Ovary (tissue), 9 donors: ENCODE data around the gene FAM217A. TPM values are rescaled to one million over a fixed set of nuclear protein-coding genes. Genes with fewer than 3 reads are reported as not detected.

Experiments used
- DNase-seq, 5 donors: peaks; one replicate each; pipeline ENCODE4 v3.0.0-alpha.2; 2019 to 2020
- H3K27ac ChIP-seq, 2 donors: fragments of 200-600 bp; one replicate each; pipeline versions ENCODE4 v1.5.1 to v1.8.0; 2019 to 2022
- H3K27me3 ChIP-seq: fragments of 200-600 bp; one replicate; pipeline ENCODE4 v1.8.0; 2022
- H3K36me3 ChIP-seq: fragments of 200-600 bp; sonication (generic); one replicate; pipeline ENCODE4 v1.5.1; 2019
- H3K4me1 ChIP-seq: one replicate; pipeline ENCODE4 v1.8.1; 2013; ENCODE audit warnings: mild to moderate bottlenecking, moderate library complexity; ENCODE audit not compliant: insufficient read depth
- H3K4me3 ChIP-seq: fragments of 200-600 bp; sonication (generic); one replicate; pipeline ENCODE4 v1.5.1; 2017
- H3K9me3 ChIP-seq, 2 donors: fragments of 200-600 bp in 1 of 2; sonication (generic) in 1 of 2; one replicate each; pipeline versions ENCODE4 v1.5.1 to v1.8.1; 2013 to 2019; ENCODE audit warnings: mild to moderate bottlenecking in 1 of 2, moderate library complexity in 1 of 2
- EP300 ChIP-seq: sonication (generic); formaldehyde crosslinking; IDR thresholded peaks from one replicate; pipeline ENCODE4 v1.6.1; 2017; ENCODE audit warnings: antibody characterized with exemption
- POLR2A ChIP-seq: fragments of 450-650 bp; IDR thresholded peaks from one replicate; pipeline ENCODE4 v1.6.1; 2017; ENCODE audit warnings: antibody characterized with exemption, mild to moderate bottlenecking, moderate library complexity
- WGBS, 3 donors: extraction: QIAGEN DNeasy Blood & Tissue Kit in 1 of 3; methylation state at CpG; one replicate each; pipeline versions ENCODE4 v1.1.5 to v1.1.7; 2013 to 2017; 5-methylcytosine and 5-hydroxymethylcytosine counted together
- intact Hi-C, 4 donors: fragments of 100-400 bp; cut with DNase I; formaldehyde crosslinking; loops; one replicate each; pipeline versions ENCODE4 v1.11.0 to v1.15.1; 2022 to 2023
- polyA plus RNA-seq, 2 donors: library from polyadenylated mRNA; stranded (reverse); fragments of 200-250 nt in 1 of 2; fragments of 350-450 nt in 1 of 2; fragmentation: Illumina TruSeq in 1 of 2; extraction: RNeasy Lipid Tissue Mini Kit (QIAGEN cat#74804) in 1 of 2; gene quantifications; one replicate each; pipeline ENCODE4 v1.2.3, GENCODE V29; 2013 to 2014
- total RNA-seq, 7 donors: library from RNA; depleted of rRNA in 2 of 7; stranded (reverse); fragments of >200 nt in 2 of 7; fragmentation: NEBNext Ultra II Directional in 3 of 7; extraction: Animal tissue kit (Norgen Biotek cat#: 25700) in 3 of 7; gene quantifications; one replicate each; pipeline versions ENCODE4 v1.1.0 to v1.2.4, GENCODE V29; 2016 to 2023
- TF ChIP-seq, protein P1 (sequence below), 3 donors: fragments of 450-650 bp in 2 of 3; fragments of 200-600 bp in 1 of 3; IDR thresholded peaks; one replicate each; pipeline versions ENCODE4 v1.5.1 to v1.8.0; 2016 to 2022; ENCODE audit warnings: antibody characterized with exemption in 3 of 3, mild to moderate bottlenecking in 1 of 3
- donor health status: DM: no; HTN: no; CAD: no; lungs with moderate emphysema.
- donor health status: DM: no; HTN: no; CAD: no.
- donor health status: Bipolar disorder and iron deficiency.
- donor health status: DM: yes; HTN: yes; CAD: no.
- donor health status: DM: no; HTN: no; CAD: no.
- donor health status: DM: yes; HTN: yes; CAD: no.

FAM217A gene
- total and polyA plus RNA-seq, 9 donors: not detected

DNA sequence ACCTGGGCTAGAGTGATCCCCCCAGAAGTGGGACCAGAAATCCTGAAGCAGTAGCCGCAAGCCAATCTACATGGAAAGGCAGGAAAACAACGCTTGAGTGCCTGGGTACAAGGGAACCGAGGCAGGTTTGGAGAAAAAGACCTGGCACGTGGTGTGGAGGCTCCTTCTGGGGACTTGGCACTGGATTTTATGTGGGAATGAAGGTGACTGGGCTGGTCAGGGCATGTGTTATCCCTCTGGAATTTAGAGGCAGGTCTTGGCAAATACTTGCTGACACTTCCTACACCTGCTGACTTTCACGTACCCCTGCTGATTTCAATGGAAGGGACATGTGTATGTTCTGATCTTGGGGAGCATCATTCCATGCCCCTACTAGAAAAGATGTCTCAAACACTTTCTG lies 25.0 kb upstream of the FAM217A start:
- TF ChIP-seq, protein P1, sequence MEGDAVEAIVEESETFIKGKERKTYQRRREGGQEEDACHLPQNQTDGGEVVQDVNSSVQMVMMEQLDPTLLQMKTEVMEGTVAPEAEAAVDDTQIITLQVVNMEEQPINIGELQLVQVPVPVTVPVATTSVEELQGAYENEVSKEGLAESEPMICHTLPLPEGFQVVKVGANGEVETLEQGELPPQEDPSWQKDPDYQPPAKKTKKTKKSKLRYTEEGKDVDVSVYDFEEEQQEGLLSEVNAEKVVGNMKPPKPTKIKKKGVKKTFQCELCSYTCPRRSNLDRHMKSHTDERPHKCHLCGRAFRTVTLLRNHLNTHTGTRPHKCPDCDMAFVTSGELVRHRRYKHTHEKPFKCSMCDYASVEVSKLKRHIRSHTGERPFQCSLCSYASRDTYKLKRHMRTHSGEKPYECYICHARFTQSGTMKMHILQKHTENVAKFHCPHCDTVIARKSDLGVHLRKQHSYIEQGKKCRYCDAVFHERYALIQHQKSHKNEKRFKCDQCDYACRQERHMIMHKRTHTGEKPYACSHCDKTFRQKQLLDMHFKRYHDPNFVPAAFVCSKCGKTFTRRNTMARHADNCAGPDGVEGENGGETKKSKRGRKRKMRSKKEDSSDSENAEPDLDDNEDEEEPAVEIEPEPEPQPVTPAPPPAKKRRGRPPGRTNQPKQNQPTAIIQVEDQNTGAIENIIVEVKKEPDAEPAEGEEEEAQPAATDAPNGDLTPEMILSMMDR (IDR thresholded peaks at IDR 0.05): no peak
- TF ChIP-seq EP300 (no peak), POLR2A (no peak)
- 71 to 79% (median 77%) methylated on average over 5 of the region's 5 CpGs for WGBS, 3 donors
- no peaks in the 10 kb centered on the region for H3K36me3 ChIP-seq
- intact Hi-C loops: no loop called here
- no peaks in the 10 kb centered on the region for H3K4me1 ChIP-seq
- no peak for DNase-seq
- H3K27me3 ChIP-seq: no peaks in the 10 kb centered on the region
- H3K4me3 ChIP-seq: no peak overlapping the region
- H3K27ac ChIP-seq: no peak overlapping the region
- no peaks in the 10 kb centered on the region for H3K9me3 ChIP-seq

DNA sequence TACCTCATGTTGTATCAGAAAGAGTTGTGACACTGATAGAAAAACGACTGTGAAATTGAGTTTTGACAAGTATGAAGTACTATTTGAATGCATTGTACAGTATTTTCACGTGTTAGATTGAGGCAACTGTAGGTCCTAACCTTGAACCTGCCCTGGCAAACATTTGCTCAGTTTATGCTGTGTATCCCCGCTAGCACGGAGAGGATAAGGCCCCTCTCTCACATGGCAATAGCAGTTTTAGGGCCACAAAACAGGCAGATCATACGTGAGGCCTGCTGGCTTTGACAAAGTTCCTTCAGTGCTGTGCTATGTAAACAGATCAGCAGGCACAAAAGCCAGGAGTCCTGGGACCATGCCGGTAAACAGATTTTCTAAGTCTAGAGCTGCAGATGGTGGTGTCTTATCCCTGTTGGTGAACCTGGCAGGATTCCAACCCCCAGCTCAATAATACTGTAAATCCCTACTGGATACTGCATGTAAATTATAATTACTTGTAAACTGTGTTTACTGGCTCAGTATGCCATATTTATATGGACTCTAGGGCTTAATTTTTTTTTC lies 23.8 kb upstream of the FAM217A start:
- Histone ChIP-seq H3K27me3 (no peaks in the 10 kb centered on the region), H3K4me1 (no peaks in the 10 kb centered on the region), H3K4me3 (no peak overlapping the region), H3K36me3 (no peaks in the 10 kb centered on the region), H3K9me3 (no peaks in the 10 kb centered on the region), H3K27ac (no peak overlapping the region)
- no peak for DNase-seq
- intact Hi-C loops: no loop called here
- TF ChIP-seq POLR2A: no peak
- 29 to 41% (median 36%) methylated on average over 6 of the region's 6 CpGs for WGBS, 3 donors

DNA sequence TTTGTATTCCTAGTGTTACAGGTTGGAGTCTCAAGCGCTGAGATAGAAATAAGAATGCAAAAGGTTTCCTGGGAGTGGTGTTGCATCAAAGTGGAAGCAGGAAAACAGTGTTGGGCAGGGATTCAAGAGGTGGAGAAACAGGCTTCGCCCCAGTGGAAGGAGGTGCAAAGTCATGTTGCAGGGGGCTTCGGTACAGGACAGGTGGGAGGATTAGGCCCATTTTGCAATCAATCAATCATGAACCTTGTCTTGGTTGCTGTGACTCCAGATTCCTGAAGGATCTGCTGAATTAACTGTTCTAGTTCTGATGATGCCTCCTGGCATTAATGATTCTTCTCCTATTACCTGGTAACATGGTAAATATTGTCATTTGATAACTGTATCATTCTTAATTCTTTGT lies 22.4 kb upstream of the FAM217A start:
- no peaks in the 10 kb centered on the region for H3K4me1 ChIP-seq
- no peaks in the 10 kb centered on the region for H3K27me3 ChIP-seq
- H3K9me3 ChIP-seq: no peaks in the 10 kb centered on the region
- no peak for DNase-seq
- TF ChIP-seq EP300 (no peak), POLR2A (no peak)
- TF ChIP-seq, protein P1 (IDR thresholded peaks at IDR 0.05): no peak
- H3K36me3 ChIP-seq: no peaks in the 10 kb centered on the region
- intact Hi-C loops: no loop called here
- no peak overlapping the region for H3K4me3 ChIP-seq
- 67 to 91% (median 67%) methylated on average over 3 of the region's 3 CpGs for WGBS, 3 donors
- no peak overlapping the region for H3K27ac ChIP-seq

DNA sequence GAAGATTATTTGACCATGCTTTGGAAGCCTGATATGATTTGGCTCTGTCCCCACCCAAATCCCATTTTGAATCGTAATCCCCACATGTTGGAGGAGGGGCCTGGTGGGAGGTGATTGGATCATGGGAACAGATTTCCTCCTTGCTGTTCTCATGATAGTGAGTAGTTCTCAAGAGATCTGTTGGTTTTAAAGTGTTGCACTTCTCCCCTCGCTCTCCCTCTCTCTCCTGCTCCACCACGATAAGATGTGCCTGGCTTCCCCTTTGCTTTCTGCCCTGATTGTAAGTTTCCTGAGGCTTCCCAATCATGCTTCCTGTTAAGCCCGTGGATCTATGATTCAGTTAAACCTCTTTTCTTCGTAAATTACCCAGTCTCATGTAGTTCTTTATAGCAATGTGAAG lies 21.7 kb upstream of the FAM217A start:
- H3K4me3 ChIP-seq: no peak overlapping the region
- no peak overlapping the region for H3K27ac ChIP-seq
- TF ChIP-seq EP300: no peak
- TF ChIP-seq, protein P1 (IDR thresholded peaks at IDR 0.05): no peak
- TF ChIP-seq POLR2A: no peak
- H3K27me3 ChIP-seq: no peaks in the 10 kb centered on the region
- no peak for DNase-seq
- H3K36me3 ChIP-seq: no peaks in the 10 kb centered on the region
- intact Hi-C loops: no loop called here
- no peaks in the 10 kb centered on the region for H3K9me3 ChIP-seq
- no peaks in the 10 kb centered on the region for H3K4me1 ChIP-seq
- 79 to 81% (median 80%) methylated on average over 5 of the region's 5 CpGs for WGBS, 3 donors

DNA sequence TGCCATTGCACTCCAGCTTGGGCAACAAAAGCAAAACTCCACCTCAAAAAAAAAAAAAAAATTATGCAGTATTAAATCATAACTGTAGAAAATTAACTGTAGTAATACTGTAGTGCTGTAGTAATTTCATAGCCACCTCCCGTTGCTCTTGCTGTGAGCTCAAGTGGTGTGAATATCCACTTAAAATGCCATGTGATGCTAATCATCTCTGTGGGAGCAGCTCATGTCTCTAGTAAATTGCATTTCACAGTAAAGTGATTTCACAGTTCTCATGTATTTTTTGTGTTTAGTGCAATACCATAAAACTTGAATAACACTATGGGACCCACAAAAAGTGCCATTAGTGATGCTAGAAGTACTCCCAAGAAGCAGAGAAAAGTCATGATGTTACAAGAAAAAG lies 14.4 kb upstream of the FAM217A start:
- no peaks in the 10 kb centered on the region for H3K36me3 ChIP-seq
- intact Hi-C loops: no loop called here
- no peak overlapping the region for H3K4me3 ChIP-seq
- no peak for DNase-seq
- no peaks in the 10 kb centered on the region for H3K27me3 ChIP-seq
- TF ChIP-seq EP300: no peak
- TF ChIP-seq, protein P1 (IDR thresholded peaks at IDR 0.05): no peak
- no peak for TF ChIP-seq POLR2A
- no peaks in the 10 kb centered on the region for H3K4me1 ChIP-seq
- no peaks in the 10 kb centered on the region for H3K9me3 ChIP-seq
- no peak overlapping the region for H3K27ac ChIP-seq
- 62 to 71% (median 70%) methylated on average over 1 of the region's 1 CpG for WGBS, 3 donors
